ENCODE data around the gene RTRAF. TPM values are rescaled to one million over a fixed set of nuclear protein-coding genes. Genes with fewer than 3 reads are reported as not detected.

The RTRAF gene
- total RNA-seq, 1 donor: 64.3 TPM

DNA sequence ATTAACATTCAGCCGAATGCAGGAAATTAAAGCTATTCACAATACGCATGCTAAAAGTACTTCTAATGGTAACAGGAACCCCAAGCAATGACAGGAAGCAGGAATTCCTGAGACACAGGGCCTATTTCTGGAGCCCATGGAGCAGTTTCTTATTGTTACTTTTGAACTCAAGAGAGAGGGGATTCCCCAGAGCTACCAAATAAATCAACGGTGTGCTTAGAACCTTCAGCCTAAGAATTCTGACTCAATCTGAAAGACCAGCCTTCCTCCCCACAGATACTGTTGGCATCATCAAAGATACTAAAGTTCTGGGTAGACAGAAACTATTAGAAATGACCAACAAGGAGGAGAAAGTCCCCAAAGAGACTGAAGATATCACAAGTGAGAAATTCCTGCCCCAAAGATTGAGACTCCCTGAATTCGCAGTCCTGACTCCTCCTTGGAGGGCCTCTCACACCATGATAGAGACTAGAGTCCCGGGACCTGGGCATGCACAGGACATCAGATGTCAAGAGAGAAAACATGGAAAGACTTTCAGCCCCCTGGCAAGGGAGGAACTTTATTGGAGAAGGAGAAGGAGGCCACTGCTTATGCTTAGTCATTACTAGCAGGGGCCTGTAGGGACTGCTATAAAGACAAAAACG, 32.7 kb downstream of the RTRAF start:
- TF ChIP-seq, protein P1, sequence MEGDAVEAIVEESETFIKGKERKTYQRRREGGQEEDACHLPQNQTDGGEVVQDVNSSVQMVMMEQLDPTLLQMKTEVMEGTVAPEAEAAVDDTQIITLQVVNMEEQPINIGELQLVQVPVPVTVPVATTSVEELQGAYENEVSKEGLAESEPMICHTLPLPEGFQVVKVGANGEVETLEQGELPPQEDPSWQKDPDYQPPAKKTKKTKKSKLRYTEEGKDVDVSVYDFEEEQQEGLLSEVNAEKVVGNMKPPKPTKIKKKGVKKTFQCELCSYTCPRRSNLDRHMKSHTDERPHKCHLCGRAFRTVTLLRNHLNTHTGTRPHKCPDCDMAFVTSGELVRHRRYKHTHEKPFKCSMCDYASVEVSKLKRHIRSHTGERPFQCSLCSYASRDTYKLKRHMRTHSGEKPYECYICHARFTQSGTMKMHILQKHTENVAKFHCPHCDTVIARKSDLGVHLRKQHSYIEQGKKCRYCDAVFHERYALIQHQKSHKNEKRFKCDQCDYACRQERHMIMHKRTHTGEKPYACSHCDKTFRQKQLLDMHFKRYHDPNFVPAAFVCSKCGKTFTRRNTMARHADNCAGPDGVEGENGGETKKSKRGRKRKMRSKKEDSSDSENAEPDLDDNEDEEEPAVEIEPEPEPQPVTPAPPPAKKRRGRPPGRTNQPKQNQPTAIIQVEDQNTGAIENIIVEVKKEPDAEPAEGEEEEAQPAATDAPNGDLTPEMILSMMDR (IDR thresholded peaks at IDR 0.05; ENCODE audit: insufficient read depth, low read depth, low read length): no peak

GRCh38 chr14:52023518-52023917, 34.2 kb downstream of the RTRAF start:
- no peak overlapping the region for H3K4me3 ChIP-seq (ENCODE audit: low read depth, low read length)
- TF ChIP-seq, protein P1 (IDR thresholded peaks at IDR 0.05; ENCODE audit: insufficient read depth, low read depth, low read length): no peak
- peak; percentile 76 for DNase-seq (ENCODE audit: low read depth)

More for the DNA sequence above, 32.7 kb downstream of the RTRAF start:
- H3K4me3 ChIP-seq (ENCODE audit: low read depth, low read length): no peak overlapping the region
- no peak for DNase-seq (ENCODE audit: low read depth)

DNA sequence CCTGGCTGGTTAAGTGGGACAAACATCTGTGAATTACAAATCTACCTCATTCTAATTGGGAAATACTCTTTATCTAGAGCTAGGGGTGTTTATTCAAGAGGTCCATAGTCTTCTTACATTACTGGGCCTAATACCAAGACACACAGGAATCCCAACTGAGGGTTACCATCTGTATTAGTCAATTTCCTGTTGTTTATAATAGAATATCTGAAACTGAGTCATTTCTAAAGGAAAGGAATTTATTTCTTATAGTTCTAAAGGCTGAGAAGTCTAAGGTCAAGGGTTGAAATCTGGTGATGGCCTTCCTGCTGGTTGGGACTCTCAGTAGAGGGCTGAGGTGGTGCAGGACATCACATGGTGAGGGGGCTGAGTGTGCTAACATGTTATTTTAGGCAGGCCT, 36.0 kb downstream of the RTRAF start:
- H3K4me3 ChIP-seq (ENCODE audit: low read depth, low read length): no peak overlapping the region
- peak; percentile 97 for DNase-seq (ENCODE audit: low read depth)
- TF ChIP-seq, protein P1 (IDR thresholded peaks at IDR 0.05; ENCODE audit: insufficient read depth, low read depth, low read length): no peak

- TF ChIP-seq, protein P1 (IDR thresholded peaks at IDR 0.05; ENCODE audit: insufficient read depth, low read depth, low read length): no peak
- no peak overlapping the region for H3K4me3 ChIP-seq (ENCODE audit: low read depth, low read length)
- DNase-seq (ENCODE audit: low read depth): peak; percentile 50
Observed at GRCh38 chr14:52026017-52026660, 36.8 kb downstream of the RTRAF start.

GRCh38 chr14:52026901-52027300, 37.6 kb downstream of the RTRAF start:
- TF ChIP-seq, protein P1 (IDR thresholded peaks at IDR 0.05; ENCODE audit: insufficient read depth, low read depth, low read length): no peak
- H3K4me3 ChIP-seq (ENCODE audit: low read depth, low read length): no peak overlapping the region

DNA sequence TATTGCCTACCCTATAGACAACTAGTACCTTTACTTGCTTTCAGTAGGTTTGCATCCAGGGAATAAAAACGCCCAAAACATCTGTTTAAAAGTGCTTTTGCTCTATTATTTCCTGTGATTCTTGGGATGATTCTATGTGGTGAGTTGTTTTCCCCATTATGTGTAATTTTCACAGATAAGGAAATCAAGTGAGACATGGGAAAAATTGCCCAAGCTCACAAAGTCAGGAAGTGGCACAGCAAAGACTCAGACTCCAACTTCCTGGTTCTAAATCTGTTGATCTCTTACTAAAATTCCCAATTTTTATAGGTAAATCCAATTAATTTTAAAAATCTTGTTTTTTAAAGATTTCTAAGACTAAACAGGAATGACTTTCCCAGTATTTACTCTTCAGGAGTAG, 40.5 kb downstream of the RTRAF start:
- TF ChIP-seq, protein P1 (IDR thresholded peaks at IDR 0.05; ENCODE audit: insufficient read depth, low read depth, low read length): no peak
- H3K4me3 ChIP-seq (ENCODE audit: low read depth, low read length): no peak overlapping the region
- no peak for DNase-seq (ENCODE audit: low read depth)

More at GRCh38 chr14:52026901-52027300, 37.6 kb downstream of the RTRAF start:
- no peak for DNase-seq (ENCODE audit: low read depth)

Measured in fibroblast of villous mesenchyme (primary cell).